Erythroblast (primary cell): ENCODE measurements around the gene LACTBL1.

Experiments used
- GATA1 ChIP-seq: IDR thresholded peaks from 2 replicates; pipeline ENCODE4 v1.6.1; 2011; ENCODE audit warnings: low read depth, mild to moderate bottlenecking, control low read depth, low read length, moderate library complexity
- POLR2A ChIP-seq: IDR thresholded peaks from 2 replicates; pipeline ENCODE4 v1.6.1; 2011; ENCODE audit warnings: mild to moderate bottlenecking, low read length

- TF ChIP-seq POLR2A, result no peak
- TF ChIP-seq GATA1, result no peak
Observed at GRCh38 chr1:22910986-22911651, 61.5 kb downstream of the LACTBL1 start.
